CD4-positive, CD25-positive, alpha-beta regulatory T cell (primary cell): ENCODE measurements around the gene SLC7A4. TPM values are rescaled to one million over a fixed set of nuclear protein-coding genes. Genes with fewer than 3 reads are reported as not detected.
"Not testable (repeated sequence)": the region's sequence is repeated elsewhere in the genome, so short reads cannot be mapped to it uniquely, and the experiment has no call there.

Experiments used
- ATAC-seq, 2 donors: fragments of 150-1000 bp; cut with Tn5 transposase; one replicate each; pipeline ENCODE4 v1.10.0; 2021; ENCODE audit warnings: low read depth in 2 of 2, moderate number of reproducible peaks in 2 of 2, moderate library complexity in 1 of 2
- DNase-seq, 3 donors: peaks; one replicate each; pipeline versions ENCODE4 v3.0.0 to v3.0.0-alpha.2; 2012 to 2022; ENCODE audit warnings: mixed read lengths in 1 of 3
- H3K27ac ChIP-seq: one replicate; pipeline ENCODE4 v1.7.0; 2013; ENCODE audit warnings: mild to moderate bottlenecking, low read length; ENCODE audit not compliant: insufficient read depth, poor library complexity, severe bottlenecking
- H3K27me3 ChIP-seq: one replicate; pipeline ENCODE4 v1.7.0; 2013; ENCODE audit warnings: low read length; ENCODE audit not compliant: control insufficient read depth, insufficient read depth
- H3K36me3 ChIP-seq: one replicate; pipeline ENCODE4 v1.7.0; 2013; ENCODE audit warnings: mild to moderate bottlenecking, low read length, moderate library complexity; ENCODE audit not compliant: control insufficient read depth, insufficient read depth
- H3K4me1 ChIP-seq: 2 replicates; pipeline ENCODE4 v1.7.0; 2013; ENCODE audit warnings: mild to moderate bottlenecking, low read length; ENCODE audit not compliant: insufficient read depth, control insufficient read depth, poor library complexity, severe bottlenecking
- H3K4me3 ChIP-seq: one replicate; pipeline ENCODE4 v1.7.0; 2013; ENCODE audit warnings: low read depth, mild to moderate bottlenecking, low read length, moderate library complexity
- H3K9me3 ChIP-seq, 2 experiments: 1 replicate in 1 of 2; 2 replicates in 1 of 2; pipeline ENCODE4 v1.7.0; 2013; ENCODE audit warnings: low read length in 2 of 2, mild to moderate bottlenecking in 1 of 2, moderate library complexity in 1 of 2; ENCODE audit not compliant: control insufficient read depth in 2 of 2
- H3K27ac Mint-ChIP-seq, 3 donors: one replicate each; pipeline ENCODE4 v1.8.0; 2020 to 2022; ENCODE audit warnings: mild to moderate bottlenecking in 3 of 3, mixed read lengths in 3 of 3, moderate library complexity in 2 of 3
- H3K27me3 Mint-ChIP-seq: one replicate; pipeline ENCODE4 v1.8.0; 2022; ENCODE audit warnings: mild to moderate bottlenecking, mixed read lengths
- H3K36me3 Mint-ChIP-seq: one replicate; pipeline ENCODE4 v1.8.0; 2020; ENCODE audit warnings: mixed read lengths
- H3K4me1 Mint-ChIP-seq, 4 donors: one replicate each; pipeline ENCODE4 v1.8.0; 2020 to 2022; ENCODE audit warnings: mixed read lengths in 4 of 4, mild to moderate bottlenecking in 1 of 4
- H3K4me3 Mint-ChIP-seq, 4 donors: one replicate each; pipeline ENCODE4 v1.8.0; 2020 to 2022; ENCODE audit warnings: mild to moderate bottlenecking in 4 of 4, mixed read lengths in 4 of 4, moderate library complexity in 3 of 4
- H3K9me3 Mint-ChIP-seq, 7 donors: one replicate each; pipeline ENCODE4 v1.8.0; 2020 to 2022; ENCODE audit warnings: mixed read lengths in 7 of 7, mild to moderate bottlenecking in 3 of 7, moderate library complexity in 2 of 7
- polyA plus RNA-seq, 4 donors: library from polyadenylated mRNA; unstranded; fragments of 300-500 nt; fragmentation: Illumina TruSeq; gene quantifications; one replicate each; pipeline ENCODE4 v1.2.3, GENCODE V29; 2021
- total RNA-seq: library from RNA; stranded (reverse); gene quantifications from one replicate; pipeline ENCODE4 v1.2.3, GENCODE V29; 2022

Gene SLC7A4
- total and polyA plus RNA-seq, 5 donors from 2014 or later = 0.09 TPM; not detected in 4

DNA sequence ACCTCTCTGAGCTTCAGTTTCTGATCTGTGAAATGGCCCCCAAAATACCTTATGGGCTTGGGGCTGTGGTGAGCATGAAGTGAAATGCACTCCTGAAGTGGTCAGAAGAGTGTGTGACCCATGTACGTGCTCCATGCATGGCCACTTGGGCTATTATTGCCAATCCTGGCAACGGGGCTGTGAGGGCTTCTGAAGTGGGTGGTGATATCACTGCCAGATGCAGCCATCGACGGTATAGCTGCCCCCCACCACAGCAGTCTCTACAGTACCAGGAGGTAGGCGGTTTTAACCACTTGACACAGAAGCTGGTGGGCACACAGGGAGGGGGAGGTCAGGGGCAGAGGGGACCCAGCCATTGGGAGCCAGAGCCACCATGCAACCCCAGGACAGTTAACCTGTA is 16.1 kb upstream of the SLC7A4 start:
- not testable (repeated sequence) for ATAC-seq, H3K9me3 Mint-ChIP-seq

DNA sequence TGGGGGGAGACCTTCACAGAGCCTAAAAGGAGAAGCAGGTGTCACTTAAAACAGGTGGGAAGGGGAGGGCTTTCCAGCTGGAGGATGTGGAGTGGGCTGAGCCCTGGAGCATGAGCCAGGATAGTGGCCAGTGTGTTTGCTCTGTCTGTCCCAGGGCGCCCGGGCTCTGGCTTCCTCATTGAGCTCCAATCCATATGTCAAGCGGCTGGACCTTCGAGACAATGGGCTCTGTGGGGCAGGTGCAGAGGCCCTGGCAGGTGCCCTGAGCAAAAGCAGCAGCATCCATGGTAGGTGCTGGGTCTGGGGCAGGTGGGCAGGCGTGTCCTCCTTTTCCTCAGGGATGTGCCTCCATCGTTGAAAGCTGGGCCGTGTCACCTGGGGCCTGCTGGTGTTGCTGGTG is 15.4 kb upstream of the SLC7A4 start:
- Histone ChIP-seq H3K27me3 (no peaks in the 10 kb centered on the region), H3K4me3 (no peak overlapping the region), H3K27ac (no peak overlapping the region), H3K9me3 (no peaks in the 10 kb centered on the region), H3K4me1 (peaks cover 9% of the 10 kb centered on the region), H3K36me3 (no peaks in the 10 kb centered on the region)
- ATAC-seq (no peak), DNase-seq (no peak)
- Mint-ChIP-seq H3K4me1 (peaks cover 0 to 28% (median 15%) of the 10 kb centered on the region in 4 donors), H3K36me3 (no peaks in the 10 kb centered on the region), H3K27ac (no peak overlapping the region), H3K9me3 (peaks cover 0 to 1% (median 0%) of the 10 kb centered on the region in 7 donors), H3K4me3 (no peak overlapping the region), H3K27me3 (peaks cover 30% of the 10 kb centered on the region)

More for the DNA sequence above, 16.1 kb upstream of the SLC7A4 start:
- not testable (repeated sequence) for H3K27me3 ChIP-seq, H3K27ac ChIP-seq, H3K4me3 ChIP-seq, H3K4me1 ChIP-seq, DNase-seq, H3K27ac Mint-ChIP-seq, H3K4me3 Mint-ChIP-seq, H3K36me3 Mint-ChIP-seq, H3K36me3 ChIP-seq, H3K9me3 ChIP-seq
- Mint-ChIP-seq H3K4me1 (peaks cover 0 to 25% (median 11%) of the 10 kb centered on the region in 4 donors), H3K27me3 (peaks cover 22% of the 10 kb centered on the region)

GRCh38 chr22:21047035-21047661 is 14.8 kb upstream of the SLC7A4 start:
- H3K9me3 ChIP-seq = no peaks in the 10 kb centered on the region
- no peak overlapping the region for H3K27ac Mint-ChIP-seq

GRCh38 chr22:21045585-21046294 is 13.4 kb upstream of the SLC7A4 start, which contains the start of gene LRRC74B:
LRRC74B (plus strand) TSS chr22:21045946; CDS start chr22:21045987, 41 bp downstream.
- Mint-ChIP-seq H3K9me3 (peaks cover 0 to 1% (median 0%) of the 10 kb centered on the region in 7 donors), H3K36me3 (no peaks in the 10 kb centered on the region), H3K4me3 (peak within 1 kb of the TSS in 3 of 4 donors; percentile 52 to 79 (median 62)), H3K4me1 (peaks cover 0 to 25% (median 15%) of the 10 kb centered on the region in 4 donors), H3K27ac (peak within 1 kb of the TSS in 2 of 3 donors; percentile 38 to 42), H3K27me3 (peaks cover 37% of the 10 kb centered on the region)
- peak; percentile 8 to 71 (median 52) for DNase-seq
- ATAC-seq = peak; percentile 72 to 77
- H3K9me3 ChIP-seq = no peaks in the 10 kb centered on the region
- H3K4me3 ChIP-seq = no peak within 1 kb of the TSS
- no peak within 1 kb of the TSS for H3K27ac ChIP-seq
- H3K4me1 ChIP-seq = peaks cover 9% of the 10 kb centered on the region
- H3K36me3 ChIP-seq = no peaks in the 10 kb centered on the region
- no peaks in the 10 kb centered on the region for H3K27me3 ChIP-seq

More at GRCh38 chr22:21047035-21047661, 14.8 kb upstream of the SLC7A4 start:
- H3K4me3 ChIP-seq = no peak overlapping the region
- peaks cover 0 to 28% (median 15%) of the 10 kb centered on the region in 4 donors for H3K4me1 Mint-ChIP-seq
- DNase-seq = no peak
- H3K27me3 ChIP-seq = no peaks in the 10 kb centered on the region
- H3K4me3 Mint-ChIP-seq = no peak overlapping the region
- no peaks in the 10 kb centered on the region for H3K36me3 ChIP-seq
- H3K9me3 Mint-ChIP-seq = peaks cover 0 to 1% (median 0%) of the 10 kb centered on the region in 7 donors
- no peak for ATAC-seq
- H3K27me3 Mint-ChIP-seq = peaks cover 35% of the 10 kb centered on the region
- peaks cover 9% of the 10 kb centered on the region for H3K4me1 ChIP-seq
- no peaks in the 10 kb centered on the region for H3K36me3 Mint-ChIP-seq
- H3K27ac ChIP-seq = no peak overlapping the region

DNA sequence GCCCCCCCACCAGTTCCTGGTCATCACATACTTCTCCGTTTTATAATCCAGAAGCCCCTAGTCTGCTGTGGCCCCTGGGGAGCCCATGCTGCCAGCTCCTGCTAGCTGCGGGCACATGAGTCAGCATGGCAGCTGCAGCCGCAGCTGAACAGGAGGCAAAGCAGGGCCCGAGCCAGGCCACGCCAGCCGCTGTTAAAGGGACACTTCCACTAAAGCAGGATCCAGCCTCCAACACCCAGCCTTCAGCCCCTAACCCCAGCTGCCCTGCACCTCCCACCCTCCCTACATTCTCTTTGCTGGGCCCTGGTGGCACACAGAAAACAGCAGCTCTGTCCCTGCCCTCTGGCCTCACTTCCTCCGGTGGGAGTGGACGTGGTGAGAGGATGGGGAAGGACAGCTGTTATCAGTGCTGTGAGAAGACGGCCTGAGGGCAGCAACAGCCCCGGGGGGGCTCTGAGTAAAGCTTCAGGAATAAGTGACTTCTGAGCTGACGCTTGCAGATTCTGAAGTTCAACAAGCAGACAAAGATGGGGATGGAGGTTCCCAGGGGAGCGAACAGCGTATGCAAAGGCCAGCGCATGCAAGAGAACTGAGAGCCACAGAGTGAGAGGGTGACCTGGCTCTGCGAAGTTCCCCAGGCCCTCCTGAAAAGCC is 12.7 kb upstream of the SLC7A4 start:
- Histone ChIP-seq H3K4me3 (no peak overlapping the region), H3K27ac (no peak overlapping the region), H3K27me3 (no peaks in the 10 kb centered on the region), H3K9me3 (no peaks in the 10 kb centered on the region), H3K36me3 (no peaks in the 10 kb centered on the region), H3K4me1 (peaks cover 9% of the 10 kb centered on the region)
- ATAC-seq (no peak), DNase-seq (no peak)
- Mint-ChIP-seq H3K9me3 (peaks cover 0 to 1% (median 0%) of the 10 kb centered on the region in 7 donors), H3K4me1 (peaks cover 0 to 25% (median 15%) of the 10 kb centered on the region in 4 donors), H3K36me3 (no peaks in the 10 kb centered on the region), H3K27ac (peak overlapping the region in 2 of 3 donors; percentile 38 to 42), H3K4me3 (peak overlapping the region in 2 of 4 donors; percentile 52 to 62), H3K27me3 (peaks cover 42% of the 10 kb centered on the region)

DNA sequence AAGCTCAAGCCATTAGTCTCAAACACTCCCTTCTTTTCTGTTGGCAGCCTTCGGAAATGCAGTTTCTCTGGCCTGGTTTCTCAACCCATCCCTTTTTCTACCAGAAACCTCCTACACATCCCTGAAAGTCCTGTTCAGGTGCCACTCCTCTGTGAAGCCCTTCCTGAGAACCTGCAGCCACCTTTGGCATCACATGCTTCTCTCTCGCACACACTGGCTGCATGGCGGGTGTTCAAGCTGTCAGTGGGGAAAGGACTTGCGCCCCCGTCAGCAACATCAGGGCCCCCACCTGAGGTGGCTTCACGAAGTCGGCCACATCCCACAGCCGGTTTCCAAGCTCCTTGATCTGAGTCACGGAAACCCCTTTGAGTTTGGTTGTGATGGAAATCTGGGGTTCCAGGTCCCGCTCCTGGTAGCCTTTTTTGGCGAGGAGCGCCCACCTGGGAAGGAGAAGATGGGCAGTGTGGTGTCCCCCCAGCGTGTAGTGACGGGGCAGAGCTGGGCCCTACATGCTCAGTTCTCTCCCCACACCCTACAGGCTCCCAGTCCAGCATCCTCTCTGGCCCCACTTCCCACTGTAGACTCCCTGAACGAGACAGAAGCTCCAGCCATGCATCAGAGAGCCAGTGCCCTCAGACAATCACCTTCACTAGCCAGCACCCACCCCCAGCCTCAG is 11.6 kb upstream of the SLC7A4 start:
- peaks cover 0 to 1% (median 0%) of the 10 kb centered on the region in 7 donors for H3K9me3 Mint-ChIP-seq
- peak overlapping the region in 1 of 4 donors; percentile 67 for H3K4me3 Mint-ChIP-seq
- peak overlapping the region in 1 of 3 donors; percentile 77 for H3K27ac Mint-ChIP-seq

More for the DNA sequence above, 11.6 kb upstream of the SLC7A4 start:
- no peak for ATAC-seq
- DNase-seq = no peak
- Mint-ChIP-seq H3K4me1 (peaks cover 0 to 25% (median 15%) of the 10 kb centered on the region in 4 donors), H3K36me3 (no peaks in the 10 kb centered on the region), H3K27me3 (peaks cover 45% of the 10 kb centered on the region)
- Histone ChIP-seq H3K27me3 (no peaks in the 10 kb centered on the region), H3K36me3 (no peaks in the 10 kb centered on the region), H3K4me1 (peaks cover 9% of the 10 kb centered on the region), H3K4me3 (no peak overlapping the region), H3K27ac (no peak overlapping the region), H3K9me3 (no peaks in the 10 kb centered on the region)
